WTC11 (cell line): ENCODE data around the gene ZNF175. TPM values are rescaled to one million over a fixed set of nuclear protein-coding genes. Genes with fewer than 3 reads are reported as not detected.

Source experiments
- ATAC-seq: fragments of 200-7000 bp; cut with Tn5 transposase; 2 replicates; pipeline ENCODE4 v1.10.0; 2021; ENCODE audit warnings: mild to moderate bottlenecking, moderate library complexity
- CTCF ChIA-PET: fragments of 300-600 bp; sonication (Branson Sonifier 250); formaldehyde crosslinking; loops from one replicate; lab custom pipeline; 2021; ENCODE audit warnings: antibody characterized with exemption; lab: Charles Lee
- POLR2A ChIA-PET: fragments of 350-600 bp; sonication (Branson Sonifier 250); formaldehyde crosslinking; loops from one replicate; lab custom pipeline; 2021; ENCODE audit warnings: antibody characterized with exemption; lab: Charles Lee
- DNase-seq: peaks from one replicate; pipeline ENCODE4 v3.0.0; 2021; ENCODE audit warnings: low spot score
- H3K27ac Mint-ChIP-seq: 2 replicates; pipeline ENCODE4 v1.8.0; 2021; ENCODE audit warnings: mixed read lengths
- H3K27me3 Mint-ChIP-seq: 2 replicates; pipeline ENCODE4 v1.8.0; 2021; ENCODE audit warnings: low read depth, mild to moderate bottlenecking, moderate library complexity, mixed read lengths
- H3K36me3 Mint-ChIP-seq: 2 replicates; pipeline ENCODE4 v1.8.0; 2021; ENCODE audit warnings: mixed read lengths
- H3K4me1 Mint-ChIP-seq: 2 replicates; pipeline ENCODE4 v1.8.0; 2022; ENCODE audit warnings: mixed read lengths
- H3K4me3 Mint-ChIP-seq: 2 replicates; pipeline ENCODE4 v1.8.0; 2021; ENCODE audit warnings: mild to moderate bottlenecking, moderate library complexity, mixed read lengths
- H3K9me3 Mint-ChIP-seq: 2 replicates; pipeline ENCODE4 v1.8.0; 2021; ENCODE audit warnings: mixed read lengths
- AFF4 ChIP-seq: sonication (generic); formaldehyde crosslinking; IDR thresholded peaks from 2 replicates; pipeline ENCODE4 v1.8.1; 2023; ENCODE audit warnings: mild to moderate bottlenecking, missing genetic modification reagents, borderline replicate concordance
- ATF1 ChIP-seq: sonication (generic); formaldehyde crosslinking; IDR thresholded peaks from 2 replicates; pipeline ENCODE4 v1.8.1; 2023; ENCODE audit warnings: mild to moderate bottlenecking, moderate library complexity, missing genetic modification reagents
- ATF3 ChIP-seq: sonication (generic); formaldehyde crosslinking; conservative IDR thresholded peaks from 2 replicates; pipeline ENCODE4 v1.8.1; 2022; ENCODE audit warnings: mild to moderate bottlenecking, missing genetic modification reagents
- CREM ChIP-seq: sonication (generic); formaldehyde crosslinking; IDR thresholded peaks from 2 replicates; pipeline ENCODE4 v1.8.1; 2022; ENCODE audit warnings: mild to moderate bottlenecking, missing genetic modification reagents, moderate library complexity
- CTCF ChIP-seq: fragments of 200-600 bp; IDR thresholded peaks from 2 replicates; pipeline ENCODE4 v1.8.0; 2022; ENCODE audit warnings: antibody characterized with exemption
- ESRRA ChIP-seq: sonication (generic); formaldehyde crosslinking; IDR thresholded peaks from 2 replicates; pipeline ENCODE4 v1.8.1; 2022; ENCODE audit warnings: mild to moderate bottlenecking, missing genetic modification reagents, borderline replicate concordance
- IRF1 ChIP-seq: sonication (generic); formaldehyde crosslinking; IDR thresholded peaks from 2 replicates; pipeline ENCODE4 v1.8.0; 2023; ENCODE audit warnings: missing genetic modification reagents
- MLX ChIP-seq: sonication (generic); formaldehyde crosslinking; IDR thresholded peaks from 2 replicates; pipeline ENCODE4 v1.8.1; 2023; ENCODE audit warnings: mild to moderate bottlenecking, missing genetic modification reagents, moderate library complexity
- PREB ChIP-seq: sonication (generic); formaldehyde crosslinking; IDR thresholded peaks from 2 replicates; pipeline ENCODE4 v1.8.1; 2022; ENCODE audit warnings: mild to moderate bottlenecking, missing genetic modification reagents, moderate library complexity, borderline replicate concordance
- SMAD3 ChIP-seq: sonication (generic); formaldehyde crosslinking; IDR thresholded peaks from 2 replicates; pipeline ENCODE4 v1.8.0; 2022; ENCODE audit warnings: missing genetic modification reagents, mild to moderate bottlenecking, borderline replicate concordance
- SMAD4 ChIP-seq: sonication (generic); formaldehyde crosslinking; IDR thresholded peaks from 2 replicates; pipeline ENCODE4 v1.8.0; 2022; ENCODE audit warnings: mild to moderate bottlenecking, missing genetic modification reagents
- USF1 ChIP-seq: sonication (generic); formaldehyde crosslinking; IDR thresholded peaks from 2 replicates; pipeline ENCODE4 v1.8.0; 2022; ENCODE audit warnings: mild to moderate bottlenecking, missing genetic modification reagents
- ZMAT4 ChIP-seq: fragments of 250-450 bp; sonication (Bioruptor Pico); IDR thresholded peaks from 2 replicates; pipeline ENCODE4 v1.9.0; 2021; ENCODE audit warnings: mild to moderate bottlenecking
- ZNF416 ChIP-seq: fragments of 250-450 bp; sonication (Bioruptor Pico); IDR thresholded peaks from 2 replicates; pipeline ENCODE4 v1.9.0; 2021; ENCODE audit warnings: mild to moderate bottlenecking, inconsistent platforms
- ZNF532 ChIP-seq: fragments of 250-450 bp; sonication (Bioruptor Pico); IDR thresholded peaks from 2 replicates; pipeline ENCODE4 v1.9.0; 2021; ENCODE audit warnings: mild to moderate bottlenecking, borderline replicate concordance
- total RNA-seq: library from RNA; stranded (reverse); gene quantifications from 3 replicates; pipeline ENCODE4 v1.2.3, GENCODE V29; 2021

Gene ZNF175
- total RNA-seq, 1 experiment from 2014 or later: 10.9 TPM

- ChIA-PET POLR2A (no interaction called here), CTCF (interaction anchor here (0.6 to 1.7 kb wide), 22 partner anchors 11 to 269 kb away, joined by 3 to 13 read pairs (median 4); no protein-coding TSS in a partner anchor)
- no peaks in the 10 kb centered on the region for H3K4me1 Mint-ChIP-seq
- DNase-seq: peak; percentile 57
- peak; percentile 98 for ATAC-seq
- no peak for TF ChIP-seq AFF4 (CRISPR knock-in tag)
- TF ChIP-seq ZNF416 (CRISPR knock-in tag): no peak
- no peak for TF ChIP-seq CTCF
- no peak for TF ChIP-seq ZMAT4 (CRISPR knock-in tag)
- no peak for TF ChIP-seq PREB (CRISPR knock-in tag)
- no peak for TF ChIP-seq ESRRA (CRISPR knock-in tag)
- TF ChIP-seq ATF3 (CRISPR knock-in tag): no peak
- no peak for TF ChIP-seq CREM (CRISPR knock-in tag)
- TF ChIP-seq SMAD3 (CRISPR knock-in tag): no peak
- TF ChIP-seq ZNF532: no peak
- TF ChIP-seq IRF1 (CRISPR knock-in tag): no peak
- TF ChIP-seq SMAD4 (CRISPR knock-in tag): no peak
- no peak for TF ChIP-seq MLX (CRISPR knock-in tag)
- no peak for TF ChIP-seq ATF1 (CRISPR knock-in tag)
- no peak for TF ChIP-seq USF1 (CRISPR knock-in tag)
- TF ChIP-seq, all 79 proteins: peak for 0
- no peak overlapping the region for H3K27ac Mint-ChIP-seq
- no peaks in the 10 kb centered on the region for H3K36me3 Mint-ChIP-seq
- H3K4me3 Mint-ChIP-seq: no peak overlapping the region
- peaks cover 76% of the 10 kb centered on the region for H3K27me3 Mint-ChIP-seq
- no peaks in the 10 kb centered on the region for H3K9me3 Mint-ChIP-seq
Observed at GRCh38 chr19:51564791-51565190, 6.3 kb upstream of the ZNF175 start.
